GM23248 (cell line): ENCODE measurements around the gene CNTN4. TPM values are rescaled to one million over a fixed set of nuclear protein-coding genes. Genes with fewer than 3 reads are reported as not detected.
A peak's percentile ranks its signal among the peaks of the same experiment; 100 is the strongest.

Experiments used
- DNase-seq: peaks from one replicate; pipeline ENCODE4 v3.0.0-alpha.2; 2015
- H2AFZ ChIP-seq: fragments of 200-600 bp; sonication (generic); 2 replicates; pipeline ENCODE4 v1.6.1; 2016; ENCODE audit warnings: antibody characterized with exemption
- H3F3A ChIP-seq: fragments of 200-600 bp; sonication (generic); 2 replicates; pipeline ENCODE4 v1.6.1; 2016; ENCODE audit warnings: mild to moderate bottlenecking, antibody characterized with exemption, mixed run types; ENCODE audit not compliant: insufficient read depth
- H3K27ac ChIP-seq: fragments of 200-600 bp; sonication (generic); 2 replicates; pipeline ENCODE4 v1.5.1; 2016; ENCODE audit warnings: mild to moderate bottlenecking
- H3K27me3 ChIP-seq: fragments of 200-600 bp; sonication (generic); replicated peaks from 2 replicates; pipeline ENCODE4 v1.6.1; 2016; ENCODE audit warnings: mild to moderate bottlenecking; ENCODE audit not compliant: insufficient read depth
- H3K36me3 ChIP-seq: fragments of 200-600 bp; sonication (generic); 2 replicates; pipeline ENCODE4 v1.6.1; 2016; ENCODE audit warnings: low read depth, mild to moderate bottlenecking
- H3K4me1 ChIP-seq: fragments of 200-600 bp; sonication (generic); 2 replicates; pipeline ENCODE4 v1.6.1; 2016; ENCODE audit warnings: mild to moderate bottlenecking; ENCODE audit not compliant: insufficient read depth
- H3K4me2 ChIP-seq: fragments of 200-600 bp; sonication (generic); one replicate; pipeline ENCODE4 v1.6.1; 2016; ENCODE audit warnings: mild to moderate bottlenecking; ENCODE audit not compliant: unreplicated experiment
- H3K4me3 ChIP-seq: fragments of 200-600 bp; sonication (generic); 2 replicates; pipeline ENCODE4 v1.5.1; 2016; ENCODE audit warnings: mild to moderate bottlenecking
- H3K79me2 ChIP-seq: fragments of 200-600 bp; sonication (generic); 2 replicates; pipeline ENCODE4 v1.6.1; 2016; ENCODE audit warnings: mild to moderate bottlenecking; ENCODE audit not compliant: insufficient read depth
- H3K9ac ChIP-seq: fragments of 200-600 bp; sonication (generic); 2 replicates; pipeline ENCODE4 v1.6.1; 2016; ENCODE audit warnings: mild to moderate bottlenecking
- H3K9me2 ChIP-seq: fragments of 200-600 bp; sonication (generic); 2 replicates; pipeline ENCODE4 v1.6.1; 2016; ENCODE audit warnings: mixed run types, mild to moderate bottlenecking, moderate library complexity; ENCODE audit not compliant: insufficient read depth
- H3K9me3 ChIP-seq: fragments of 200-600 bp; sonication (generic); one replicate; pipeline ENCODE4 v1.6.1; 2017; ENCODE audit warnings: low read depth
- H4K20me1 ChIP-seq: fragments of 200-600 bp; sonication (generic); 2 replicates; pipeline ENCODE4 v1.6.0; 2016; ENCODE audit not compliant: insufficient read depth
- EZH2 ChIP-seq: fragments of 200-600 bp; sonication (generic); IDR thresholded peaks from 2 replicates; pipeline ENCODE4 v1.6.1; 2018; ENCODE audit warnings: antibody characterized with exemption, mild to moderate bottlenecking; ENCODE audit not compliant: insufficient read depth, poor library complexity, severe bottlenecking
- EZH2phosphoT487 ChIP-seq: fragments of 200-600 bp; sonication (generic); IDR thresholded peaks from 2 replicates; pipeline ENCODE4 v1.6.1; 2018; ENCODE audit warnings: antibody characterized with exemption, moderate library complexity, mild to moderate bottlenecking, low read depth; ENCODE audit not compliant: insufficient read depth
- WGBS, 2 experiments: methylation state at CpG; one replicate each; pipeline ENCODE4 v1.1.6; 2015 to 2017; ENCODE audit warnings: low lambda C conversion rate in 2 of 2, low coverage in 1 of 2; ENCODE audit errors: missing lambda C conversion rate in 2 of 2; 5-methylcytosine and 5-hydroxymethylcytosine counted together
- in situ Hi-C: fragments of 300-500 bp; cut with MboI; formaldehyde crosslinking; loops from 2 replicates; pipeline ENCODE4 v1.15.0; 2020
- polyA plus RNA-seq: library from polyadenylated mRNA; unstranded; fragments of >200 nt; fragmentation: Nextera tagmentation; extraction: Ambion mirVana; gene quantifications from 2 replicates; pipeline ENCODE4 v1.2.1, GENCODE V29; 2016
- total RNA-seq: library from RNA; depleted of rRNA; stranded (reverse); fragments of >200 nt; shearing (Covaris generic); gene quantifications from 2 replicates; pipeline ENCODE4 v1.2.3, GENCODE V29; 2014

The CNTN4 gene
- total and polyA plus RNA-seq, 2 experiments from 2014 or later = not detected

DNA sequence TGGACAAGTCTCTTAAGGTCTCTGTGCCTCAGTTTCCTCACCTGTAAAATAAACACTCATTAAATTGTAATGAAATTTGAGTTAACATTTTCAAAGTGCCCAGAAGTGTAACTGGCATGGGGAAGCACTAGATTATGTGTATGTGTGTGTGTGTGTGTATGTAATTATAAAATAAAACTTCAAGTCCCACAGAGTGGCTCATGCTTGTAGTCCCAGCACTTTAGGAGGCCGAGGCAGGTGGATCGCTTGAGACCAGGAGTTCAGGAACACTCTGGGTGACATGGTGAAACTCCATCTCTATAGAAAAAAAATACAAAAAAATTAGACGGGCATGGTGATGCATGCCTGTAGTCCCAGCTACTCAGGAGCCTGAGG, 608.2 kb downstream of the CNTN4 start:
- 76 to 78% methylated on average over 3 of the region's 3 CpGs for WGBS, 2 experiments
- TF ChIP-seq EZH2 (no peak), EZH2phosphoT487 (no peak)
- in situ Hi-C loops = no loop called here

DNA sequence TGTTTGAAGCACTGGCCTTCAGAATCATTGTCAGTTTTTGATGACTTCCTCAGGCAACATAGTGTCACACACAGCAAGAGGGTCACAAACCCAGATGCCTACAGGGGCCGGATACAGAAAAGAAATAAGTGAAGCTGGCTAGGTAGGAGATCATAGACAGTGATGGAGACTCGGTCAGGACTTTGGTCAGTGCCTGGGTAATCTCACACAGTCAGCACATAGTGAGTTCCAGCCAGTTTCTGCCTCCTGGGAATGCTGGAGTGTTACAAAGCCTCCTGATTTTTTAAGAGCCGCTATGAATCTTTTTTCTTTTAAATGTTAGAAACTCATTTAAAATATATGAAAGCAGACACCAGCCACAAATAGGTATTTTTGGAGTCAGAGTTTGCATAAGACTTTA, 612.4 kb downstream of the CNTN4 start:
- Histone ChIP-seq H4K20me1 (no peaks in the 10 kb centered on the region), H3K36me3 (no peaks in the 10 kb centered on the region), H3K27ac (no peak overlapping the region), H3F3A (no peaks in the 10 kb centered on the region), H3K79me2 (no peaks in the 10 kb centered on the region), H3K4me2 (no peak overlapping the region), H2AFZ (no peak overlapping the region), H3K9me2 (no peaks in the 10 kb centered on the region), H3K4me3 (no peak overlapping the region), H3K27me3 (no peaks in the 10 kb centered on the region), H3K9me3 (no peaks in the 10 kb centered on the region), H3K9ac (no peak overlapping the region), H3K4me1 (no peaks in the 10 kb centered on the region)
- no peak for DNase-seq
- in situ Hi-C loops = no loop called here
- TF ChIP-seq EZH2 (no peak), EZH2phosphoT487 (no peak)
- 15 to 26% methylated on average over 3 of the region's 3 CpGs for WGBS, 2 experiments

More for the DNA sequence above, 608.2 kb downstream of the CNTN4 start:
- Histone ChIP-seq H3K36me3 (no peaks in the 10 kb centered on the region), H3K4me2 (no peak overlapping the region), H3K9me3 (no peaks in the 10 kb centered on the region), H2AFZ (no peak overlapping the region), H3K27me3 (no peaks in the 10 kb centered on the region), H4K20me1 (no peaks in the 10 kb centered on the region), H3K27ac (no peak overlapping the region), H3K9ac (no peak overlapping the region), H3K79me2 (no peaks in the 10 kb centered on the region), H3K9me2 (no peaks in the 10 kb centered on the region), H3K4me3 (no peak overlapping the region), H3F3A (no peaks in the 10 kb centered on the region), H3K4me1 (no peaks in the 10 kb centered on the region)
- no peak for DNase-seq

DNA sequence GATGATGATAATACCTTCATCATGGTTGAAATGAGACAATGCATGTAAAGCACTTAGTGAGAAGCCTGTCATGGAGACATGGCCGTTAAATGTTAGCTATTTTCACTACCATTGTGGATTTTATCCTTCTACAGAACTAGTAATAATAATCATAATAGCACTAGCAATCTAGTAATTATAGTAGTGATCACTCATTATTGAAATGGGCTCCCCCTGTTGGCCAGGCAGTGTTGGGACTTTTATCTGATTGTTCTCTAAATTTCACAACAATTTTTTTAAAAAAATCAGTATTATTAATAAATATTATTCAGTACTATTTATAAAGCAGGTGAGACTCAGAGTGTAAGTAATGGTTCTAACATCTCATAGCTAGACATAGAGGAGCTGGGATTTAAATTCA, 615.3 kb downstream of the CNTN4 start:
- Histone ChIP-seq H3K27me3 (no peaks in the 10 kb centered on the region), H3K9me3 (no peaks in the 10 kb centered on the region), H3K9ac (no peak overlapping the region), H3K27ac (no peak overlapping the region), H3K9me2 (no peaks in the 10 kb centered on the region), H3F3A (no peaks in the 10 kb centered on the region), H3K4me1 (no peaks in the 10 kb centered on the region), H3K4me2 (no peak overlapping the region), H3K36me3 (no peaks in the 10 kb centered on the region), H4K20me1 (no peaks in the 10 kb centered on the region), H3K4me3 (no peak overlapping the region), H2AFZ (no peak overlapping the region), H3K79me2 (no peaks in the 10 kb centered on the region)
- in situ Hi-C loops = no loop called here
- WGBS, 2 experiments = 11 to 19% methylated on average over 1 of the region's 1 CpG
- DNase-seq = peak; percentile 1
- TF ChIP-seq EZH2phosphoT487 (no peak), EZH2 (no peak)

DNA sequence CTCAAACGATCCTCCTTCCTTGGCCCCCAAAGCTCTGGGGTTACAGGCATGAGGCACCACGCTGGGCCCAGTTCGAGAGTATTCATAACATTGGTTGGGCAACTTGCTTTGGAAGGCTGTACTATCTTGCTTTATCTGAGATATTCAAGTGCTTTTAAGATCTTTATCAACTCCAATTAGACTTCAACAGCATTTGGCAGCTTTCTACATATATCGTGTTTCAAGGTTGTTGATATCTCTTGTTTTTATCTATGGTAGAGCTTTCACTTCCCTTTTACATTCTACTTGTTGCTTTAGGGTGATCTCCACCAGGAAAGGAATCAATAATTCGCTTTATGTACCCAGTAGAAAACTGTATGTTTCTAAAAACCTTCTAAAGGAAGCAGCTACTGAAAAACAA, 616.2 kb downstream of the CNTN4 start:
- no peaks in the 10 kb centered on the region for H3K36me3 ChIP-seq
- no peak overlapping the region for H3K9ac ChIP-seq
- in situ Hi-C loops = no loop called here
- H3K27me3 ChIP-seq = no peaks in the 10 kb centered on the region
- no peaks in the 10 kb centered on the region for H3K79me2 ChIP-seq
- TF ChIP-seq EZH2phosphoT487 = no peak
- no peak for TF ChIP-seq EZH2
- no peaks in the 10 kb centered on the region for H3K4me1 ChIP-seq
- no peak overlapping the region for H2AFZ ChIP-seq
- H3K9me3 ChIP-seq = no peaks in the 10 kb centered on the region
- WGBS, 2 experiments = 19 to 20% methylated on average over 5 of the region's 5 CpGs
- H3K27ac ChIP-seq = no peak overlapping the region
- no peak overlapping the region for H3K4me2 ChIP-seq
- no peaks in the 10 kb centered on the region for H3F3A ChIP-seq
- no peak for DNase-seq
- no peaks in the 10 kb centered on the region for H3K9me2 ChIP-seq
- H3K4me3 ChIP-seq = no peak overlapping the region
- no peaks in the 10 kb centered on the region for H4K20me1 ChIP-seq

DNA sequence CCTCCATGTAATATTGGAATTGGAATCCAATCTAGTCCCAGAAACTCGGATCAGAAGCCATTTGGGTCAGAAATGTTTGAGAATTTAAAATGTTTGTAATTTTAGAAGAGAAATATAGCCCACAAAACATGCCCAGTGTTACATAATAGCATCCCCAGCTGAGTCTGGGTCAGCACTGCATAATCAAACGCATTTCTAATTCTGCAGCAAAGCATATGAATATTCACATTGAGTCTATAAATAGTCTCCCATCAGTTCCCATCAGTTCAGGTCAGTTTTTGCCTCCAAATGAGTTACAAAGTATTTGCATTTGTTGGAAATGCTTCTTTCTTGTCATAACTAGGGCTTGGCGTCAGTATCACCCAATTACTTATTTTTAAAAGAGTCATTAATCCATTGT, 628.4 kb downstream of the CNTN4 start:
- no peak overlapping the region for H2AFZ ChIP-seq
- no peak for TF ChIP-seq EZH2
- no peak for TF ChIP-seq EZH2phosphoT487
- 15 to 16% methylated on average over 3 of the region's 3 CpGs for WGBS, 2 experiments
- H3K27ac ChIP-seq = no peak overlapping the region
- H3K27me3 ChIP-seq = no peaks in the 10 kb centered on the region
- no peak overlapping the region for H3K4me2 ChIP-seq
- in situ Hi-C loops = no loop called here
- no peak for DNase-seq
- H3K36me3 ChIP-seq = no peaks in the 10 kb centered on the region
- H3K9me3 ChIP-seq = no peaks in the 10 kb centered on the region
- H4K20me1 ChIP-seq = no peaks in the 10 kb centered on the region
- H3F3A ChIP-seq = no peaks in the 10 kb centered on the region
- no peak overlapping the region for H3K9ac ChIP-seq
- no peaks in the 10 kb centered on the region for H3K4me1 ChIP-seq
- no peak overlapping the region for H3K4me3 ChIP-seq
- H3K9me2 ChIP-seq = no peaks in the 10 kb centered on the region
- H3K79me2 ChIP-seq = no peaks in the 10 kb centered on the region
